NCI-H2081 treated with DMSO at 0.1 percent for 48 hours (cell line): ENCODE data around the gene NELFA.
"Not testable (repeated sequence)": the region's sequence is repeated elsewhere in the genome, so short reads cannot be mapped to it uniquely, and the experiment has no call there.

Experiments used
- DNase-seq: peaks from one replicate; lab custom pipeline; 2025; lab: John Stamatoyannopoulos, UW

NELFA gene

DNA sequence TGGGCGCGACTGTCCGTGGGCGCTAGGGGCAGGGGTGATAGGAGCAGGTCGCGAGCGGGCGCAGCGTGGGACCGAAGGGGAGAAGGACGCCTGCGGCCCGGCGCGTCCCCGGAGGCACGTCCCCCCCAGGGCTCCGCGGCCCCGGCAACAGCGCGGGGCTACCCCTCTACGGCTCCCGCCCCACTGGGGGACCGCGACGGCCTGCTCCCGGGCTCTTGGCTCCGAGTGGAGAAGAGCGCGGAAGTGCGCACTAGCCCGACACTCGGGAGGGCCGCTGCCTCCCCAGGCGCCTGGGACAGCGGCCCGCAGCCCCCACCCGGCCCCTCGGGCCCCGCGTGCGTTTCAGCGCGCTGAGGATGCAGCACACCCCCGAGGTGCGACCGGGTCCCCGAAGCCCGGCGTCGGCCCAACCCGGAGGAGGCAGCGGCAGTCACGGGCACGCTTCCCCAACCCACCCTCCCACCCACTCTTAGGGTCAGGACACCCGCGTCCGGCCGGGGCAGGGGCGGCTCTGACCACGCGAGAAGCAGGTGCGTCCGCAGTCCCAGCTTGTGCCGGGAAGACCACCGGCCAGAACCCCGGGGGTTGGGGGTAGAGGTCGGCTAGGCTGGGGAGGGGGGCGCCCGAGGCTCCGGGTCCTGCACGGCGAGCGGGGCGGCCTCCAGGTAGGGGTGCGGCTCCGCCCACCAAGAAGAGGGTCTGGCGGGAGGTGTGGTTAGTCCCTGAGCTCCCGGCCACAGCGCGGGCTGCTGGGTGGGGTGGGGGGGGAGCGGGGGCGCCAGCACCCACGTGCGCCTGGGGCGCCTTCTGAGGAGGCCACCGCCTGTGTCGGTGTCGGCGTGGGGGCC, 31.8 kb upstream of the NELFA start:
- DNase-seq, result no peak

DNA sequence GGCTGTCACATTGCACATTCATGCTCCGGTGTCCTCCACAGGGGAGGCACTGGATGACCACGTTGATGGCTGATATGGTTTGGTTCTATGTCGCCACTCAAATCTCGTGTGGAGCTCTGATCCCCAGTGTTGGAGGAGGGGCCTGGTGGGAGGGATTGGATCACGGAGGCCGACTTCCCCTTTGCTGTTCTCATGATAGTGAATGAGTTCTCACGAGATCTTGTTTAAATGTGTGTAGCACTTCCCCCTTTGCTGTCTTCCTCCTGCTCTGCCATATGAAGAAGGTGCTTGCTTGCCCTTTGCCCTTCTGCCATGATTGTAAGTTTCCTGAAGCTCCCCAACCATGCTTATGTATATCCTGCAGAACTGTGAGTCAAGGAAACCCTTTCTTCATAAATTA, 28.1 kb upstream of the NELFA start:
- no peak for DNase-seq

DNA sequence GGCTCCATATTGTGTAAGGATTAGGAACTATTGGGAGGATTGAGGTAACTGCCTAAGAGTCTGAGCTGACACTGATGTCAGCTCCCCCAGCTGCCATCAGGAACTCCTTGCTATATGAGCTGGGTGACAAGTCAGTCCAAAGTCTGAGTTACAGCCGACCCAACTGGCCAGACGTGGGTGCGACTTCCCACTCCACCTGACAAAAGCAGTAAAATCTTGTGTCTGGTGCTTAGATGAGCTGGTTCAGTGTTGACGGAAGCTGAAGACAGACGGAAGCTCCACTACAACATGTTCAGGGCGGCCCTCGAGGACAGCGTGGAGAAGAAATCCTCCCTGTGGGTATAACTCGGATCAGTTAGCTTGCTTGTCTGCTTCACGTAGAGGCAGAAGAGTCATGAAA, 27.6 kb upstream of the NELFA start:
- DNase-seq, result no peak

DNA sequence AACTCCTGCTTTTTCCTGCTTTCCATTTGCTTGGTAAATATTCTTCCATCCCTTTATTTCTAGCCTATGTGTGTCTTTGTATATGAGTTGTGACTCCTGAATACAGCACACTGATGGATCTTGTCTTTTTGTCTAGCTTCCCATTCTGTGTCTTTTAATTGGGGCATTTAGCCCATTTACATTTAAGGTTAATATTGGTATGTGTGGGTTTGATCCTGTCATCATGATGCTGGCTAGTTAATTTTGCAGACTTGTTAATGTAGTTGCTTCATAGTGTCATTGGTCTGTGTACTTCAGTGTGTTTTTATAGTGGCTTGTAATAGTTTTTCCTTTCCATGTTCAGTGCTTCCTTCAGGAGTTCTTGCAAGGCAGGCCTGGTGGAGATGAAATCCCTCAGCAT, 22.4 kb upstream of the NELFA start:
- not testable (repeated sequence) for DNase-seq

DNA sequence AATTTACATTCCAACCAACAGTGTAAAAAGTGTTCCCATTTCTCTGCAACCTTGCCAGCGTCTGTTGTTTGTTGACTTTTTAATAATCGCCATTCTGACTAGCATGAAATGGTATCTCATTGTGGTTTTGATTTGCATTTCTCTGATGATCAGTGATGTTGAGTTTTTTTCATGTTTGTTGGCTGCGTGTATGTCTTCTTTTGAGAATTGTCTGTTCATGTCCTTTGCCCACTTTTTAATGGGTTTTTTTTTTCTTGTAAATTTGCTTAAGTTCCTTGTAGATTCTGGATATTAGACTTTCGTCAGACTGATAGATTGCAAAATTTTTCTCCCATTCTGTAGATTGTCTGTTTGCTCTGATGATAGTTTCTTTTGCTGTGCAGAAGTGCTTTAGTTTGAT, 18.3 kb upstream of the NELFA start:
- DNase-seq, result not testable (repeated sequence)

DNA sequence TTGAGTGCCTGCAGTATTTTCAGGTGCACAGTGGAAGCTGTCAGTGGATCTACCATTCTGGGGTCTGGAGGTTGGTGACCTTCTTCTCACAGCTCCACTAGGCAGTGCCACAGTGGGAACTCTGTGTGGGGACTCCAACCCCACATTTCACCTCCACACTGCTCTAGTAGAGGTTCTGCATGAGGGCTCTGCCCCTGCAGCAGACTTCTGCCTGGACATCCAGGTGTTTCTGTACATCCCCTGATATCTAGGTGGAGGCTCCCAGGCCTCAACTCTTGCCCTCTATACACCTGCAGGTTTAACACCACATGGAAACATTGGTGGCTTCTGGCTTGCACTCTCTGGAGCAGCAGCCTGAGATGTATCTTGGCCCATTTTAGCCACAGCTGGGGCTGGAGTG, 17.0 kb upstream of the NELFA start:
- no peak for DNase-seq

DNA sequence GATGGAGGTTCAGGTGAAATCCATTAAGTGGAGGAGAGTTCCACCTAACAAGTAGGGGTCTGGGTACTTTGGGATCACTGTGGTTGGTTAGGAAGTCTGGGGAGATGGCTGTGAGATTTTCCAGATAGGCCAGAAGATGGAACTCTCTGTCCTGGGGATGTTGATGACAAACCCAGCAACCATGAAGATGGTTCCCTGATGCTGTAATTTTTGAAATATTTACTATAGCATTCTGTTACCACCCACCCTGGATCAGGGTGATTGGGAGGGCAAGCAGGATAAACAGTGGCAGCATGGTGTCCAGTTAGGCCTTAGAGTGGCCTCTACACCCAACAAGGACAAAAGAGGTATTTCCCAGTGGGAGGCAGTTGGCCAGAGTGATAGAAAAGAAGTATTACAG, 15.9 kb upstream of the NELFA start:
- no peak for DNase-seq

DNA sequence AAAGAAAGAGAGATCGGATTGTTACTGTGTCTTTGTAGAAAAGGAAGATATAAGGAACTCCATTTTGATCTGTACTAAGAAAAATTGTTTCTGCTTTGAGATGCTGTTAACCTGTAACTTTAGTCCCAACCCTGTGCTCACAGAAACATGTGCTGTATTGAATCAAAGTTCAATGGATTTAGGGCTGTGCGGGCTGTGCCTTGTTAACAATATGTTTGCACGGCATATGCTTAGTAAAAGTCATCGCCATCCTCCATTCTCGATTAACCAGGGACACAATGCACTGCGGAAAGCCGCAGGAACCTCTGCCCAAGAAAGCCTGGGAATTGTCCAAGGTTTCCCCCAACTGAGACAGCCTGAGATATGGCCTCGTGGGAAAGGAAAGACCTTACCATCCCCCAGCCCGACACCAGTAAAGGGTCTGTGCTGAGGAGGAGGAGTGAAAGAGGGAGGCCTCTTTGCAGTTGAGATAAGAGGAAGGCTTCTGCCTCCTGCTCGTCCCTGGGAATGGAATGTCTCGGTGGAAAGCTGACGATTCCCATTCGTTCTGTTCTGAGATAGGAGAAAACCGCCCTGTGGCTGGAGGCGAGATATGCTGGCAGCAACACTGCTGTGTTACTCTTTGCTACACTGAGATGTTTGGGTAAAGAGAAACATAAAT, 12.7 kb upstream of the NELFA start:
- DNase-seq, result not testable (repeated sequence)

DNA sequence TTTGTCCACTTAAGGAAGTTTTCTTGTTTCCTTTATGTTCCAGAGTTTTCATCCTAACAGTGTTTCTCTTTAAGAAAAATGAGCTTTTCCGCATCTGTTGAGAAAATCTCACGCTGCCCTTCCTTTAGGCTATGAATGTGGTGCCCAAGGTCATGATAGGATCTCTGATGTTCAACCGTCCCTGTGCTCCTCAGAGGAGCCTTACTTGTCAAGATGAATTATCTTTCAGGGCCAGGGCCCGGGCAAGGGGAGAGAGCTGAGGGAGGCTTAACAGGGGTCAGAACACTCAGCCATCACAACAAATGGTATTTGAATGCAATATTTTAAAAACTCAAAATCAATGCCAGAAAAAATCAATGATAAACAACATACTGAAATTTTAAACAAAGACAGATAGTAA, 6.2 kb upstream of the NELFA start:
- no peak for DNase-seq

DNA sequence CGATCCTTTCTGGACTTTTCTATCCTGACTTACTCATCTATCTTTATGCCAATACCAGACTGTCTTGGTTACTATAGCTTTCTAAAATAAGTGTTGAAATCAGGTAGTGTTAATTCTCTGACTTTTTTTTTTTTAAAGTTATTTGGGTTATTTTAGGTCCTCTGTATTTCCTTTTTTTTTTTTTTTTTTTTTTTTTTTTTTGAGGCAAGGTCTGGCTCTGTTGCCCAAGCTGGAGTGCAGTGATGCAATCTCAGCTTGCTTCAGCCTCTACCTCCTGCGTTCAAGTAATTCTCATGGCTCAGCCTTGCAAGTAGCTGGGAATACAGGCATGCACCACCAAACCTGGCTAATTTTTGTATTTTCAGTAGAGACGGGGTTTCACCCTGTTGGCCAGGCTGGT, 2.8 kb upstream of the NELFA start:
- no peak for DNase-seq

DNA sequence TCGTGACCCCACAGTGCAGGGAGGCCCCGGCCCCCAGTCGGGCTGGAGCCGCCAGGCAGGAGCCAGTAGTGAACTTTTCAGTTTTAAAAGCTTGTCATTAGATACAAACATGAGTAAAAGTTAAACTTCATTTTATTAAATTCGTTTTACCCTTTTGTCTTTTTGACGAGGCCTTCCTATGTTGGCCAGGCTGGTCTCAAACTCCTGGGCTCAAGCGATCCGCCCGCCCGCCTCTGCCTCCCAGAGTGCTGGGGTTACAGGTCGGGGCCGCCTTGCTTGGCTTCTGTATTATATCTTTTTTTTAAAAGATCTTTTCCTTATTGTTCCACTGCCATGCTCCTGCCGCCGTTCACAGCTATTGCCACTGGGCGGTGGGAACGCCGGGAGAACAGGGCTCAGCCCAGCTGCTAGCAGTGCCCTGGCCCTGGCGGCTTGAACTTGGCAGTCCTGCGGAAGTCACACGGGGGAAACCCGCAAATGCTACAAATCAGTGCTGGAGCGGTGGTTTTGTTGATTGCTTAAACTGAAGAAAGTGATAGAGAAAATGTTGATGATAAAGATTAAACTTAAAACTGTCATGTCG, 968 bp upstream of the NELFA start:
- no peak for DNase-seq

DNA sequence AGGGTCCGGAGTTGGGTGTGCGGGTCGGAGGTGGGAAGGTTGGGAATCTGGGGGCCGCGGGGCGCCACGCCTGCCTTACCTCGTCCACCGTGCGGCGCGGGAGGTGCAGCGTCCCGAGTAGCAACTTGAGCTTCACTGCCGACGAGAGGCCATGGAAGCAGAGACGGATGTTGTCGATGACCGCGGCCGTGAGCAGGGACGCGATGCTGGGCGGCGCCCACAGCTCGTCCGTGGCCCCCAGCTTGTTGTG, 178 bp downstream of the NELFA start:
- DNase-seq, result no peak

DNA sequence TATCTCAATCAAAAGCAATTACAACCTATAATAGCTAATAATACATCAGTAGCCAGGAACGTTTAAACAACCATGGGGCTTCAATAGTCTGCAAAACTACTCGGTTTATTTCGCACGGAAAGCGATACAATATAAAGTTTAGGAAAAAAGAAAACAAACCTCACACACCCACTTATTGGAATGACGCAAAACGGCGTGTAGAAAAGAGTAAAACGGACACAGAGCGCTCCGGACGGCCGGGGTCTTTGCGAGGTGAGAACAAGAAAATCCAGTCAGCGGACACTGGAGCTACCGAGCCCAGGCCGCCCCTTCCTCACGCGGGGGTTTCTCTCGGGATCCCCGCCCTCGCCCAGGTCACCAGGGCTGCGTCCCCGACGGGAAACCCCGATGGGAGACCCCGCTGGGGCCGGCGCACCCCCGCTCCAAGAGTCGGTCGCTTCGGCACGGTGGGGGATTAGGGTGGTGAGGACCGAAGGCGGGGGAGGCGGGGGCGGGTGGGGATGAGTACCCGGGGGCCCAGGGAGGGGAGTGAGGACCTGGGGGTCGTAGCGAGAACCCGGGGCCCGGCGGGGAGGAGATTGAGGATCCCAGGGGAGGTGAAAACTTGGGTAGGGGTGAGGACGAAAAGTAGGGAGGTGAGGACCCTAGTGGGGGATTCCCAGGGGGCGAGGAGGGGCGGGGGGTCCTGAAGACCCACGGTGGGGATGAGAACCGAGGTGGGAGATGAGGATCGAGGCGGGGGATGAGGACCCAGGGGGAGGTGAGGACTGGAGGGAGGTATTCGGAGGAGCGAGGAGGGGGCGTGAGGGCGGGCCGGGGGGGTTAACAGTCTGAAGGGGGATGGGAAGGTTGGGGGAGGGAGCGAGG, 737 bp downstream of the NELFA start:
- DNase-seq, result no peak

DNA sequence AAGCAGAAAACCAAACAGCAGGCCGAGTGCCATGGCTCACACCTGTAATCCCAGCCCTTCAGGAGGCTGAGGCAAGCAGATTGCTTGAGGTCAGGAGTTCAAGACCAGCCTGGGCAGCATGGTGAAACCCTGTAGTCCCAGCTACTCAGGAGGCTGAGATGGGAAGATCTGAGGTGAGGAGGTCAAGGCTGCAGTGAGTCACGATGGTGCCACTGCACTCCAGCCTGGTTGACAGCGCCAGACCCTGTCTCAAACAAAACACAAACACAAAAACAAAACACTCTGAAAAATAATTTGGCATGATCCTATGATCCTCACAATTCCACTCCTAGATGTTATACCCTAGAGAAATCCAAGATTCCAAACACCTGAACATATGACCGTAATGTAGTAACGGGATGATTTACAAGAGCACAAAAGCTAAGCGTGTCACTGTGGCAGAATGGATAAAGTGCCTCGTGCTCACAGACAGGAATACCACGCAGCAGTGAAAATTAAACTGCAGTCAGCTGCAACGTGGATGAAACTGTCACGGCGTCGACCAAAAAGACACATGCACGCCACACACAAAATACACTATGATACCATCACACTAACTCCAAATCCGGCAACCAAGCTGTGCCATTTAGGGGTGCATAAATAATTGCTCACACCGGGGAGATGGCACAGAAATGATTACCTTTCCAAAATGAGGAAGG, 1.7 kb downstream of the NELFA start:
- no peak for DNase-seq

DNA sequence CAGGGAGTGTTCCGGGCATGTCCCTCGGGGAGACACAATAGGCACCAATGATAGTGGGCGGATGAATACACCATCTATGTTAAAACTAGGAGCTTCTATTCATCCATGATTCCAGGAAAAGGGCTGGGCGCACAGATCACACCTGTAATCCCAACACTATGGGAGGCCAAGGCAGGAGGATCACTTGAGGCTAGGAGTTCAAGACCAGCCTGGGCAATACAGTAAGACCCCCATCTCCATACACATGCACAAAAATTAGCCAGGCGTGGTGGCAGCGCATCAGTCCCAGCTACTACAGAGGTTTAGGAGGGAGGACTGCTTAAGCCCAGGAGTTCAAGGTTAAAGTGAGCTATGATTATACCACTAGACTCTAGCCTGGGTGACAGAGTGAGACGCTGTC, 2.4 kb downstream of the NELFA start:
- DNase-seq, result no peak

DNA sequence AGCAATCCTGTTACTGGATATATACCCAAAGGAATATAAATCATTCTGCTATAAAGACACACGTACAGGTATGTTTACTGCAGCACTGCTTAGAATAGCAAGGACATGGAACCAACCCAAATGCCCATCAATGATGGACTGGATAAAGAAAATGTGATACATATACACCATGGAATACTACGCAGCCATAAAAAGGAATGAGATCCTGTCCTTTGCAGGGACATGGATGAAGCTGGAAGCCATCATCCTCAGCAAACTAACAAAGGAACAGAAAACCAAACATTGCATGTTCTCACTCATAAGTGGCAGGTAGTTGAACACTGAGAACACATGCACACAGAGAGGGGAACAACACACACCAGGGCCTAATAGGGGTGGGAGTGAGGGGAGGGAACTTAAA, 5.4 kb downstream of the NELFA start:
- not testable (repeated sequence) for DNase-seq

DNA sequence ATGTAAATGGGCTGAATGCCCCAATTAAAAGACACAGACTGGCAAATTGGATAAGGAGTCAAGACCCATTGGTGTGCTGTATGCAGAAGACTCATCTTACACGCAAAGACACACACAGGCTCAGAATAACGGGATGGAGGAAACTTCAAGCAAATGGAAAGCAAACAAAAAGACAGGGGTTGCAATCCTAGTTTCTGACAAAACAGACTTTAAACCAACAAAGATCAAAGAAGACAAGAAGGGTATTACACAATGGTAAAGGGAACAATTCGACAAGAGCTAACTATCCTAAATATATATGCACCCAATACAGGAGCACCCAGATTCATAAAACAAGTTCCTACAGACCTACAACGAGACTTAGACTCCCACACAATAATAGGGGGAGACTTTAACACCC, 9.5 kb downstream of the NELFA start:
- DNase-seq, result not testable (repeated sequence)

DNA sequence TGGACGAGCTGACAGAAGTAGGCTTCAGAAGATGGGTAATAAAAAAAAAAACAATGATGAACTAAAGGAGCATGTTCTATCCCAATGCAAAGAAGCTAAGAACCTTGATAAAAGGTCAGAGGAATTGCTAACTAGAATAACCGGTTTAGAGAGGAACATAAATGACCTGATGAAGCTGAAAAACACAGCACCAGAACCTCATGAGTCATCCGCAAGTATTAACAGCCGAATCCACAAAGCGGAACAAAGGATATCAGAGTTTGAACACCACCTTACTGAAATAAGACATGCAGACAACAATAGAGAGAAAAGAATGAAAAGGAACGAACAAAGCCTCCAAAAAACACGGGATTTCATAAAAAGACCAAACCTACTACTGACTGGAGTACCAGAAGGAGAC, 10.5 kb downstream of the NELFA start:
- no peak for DNase-seq

DNA sequence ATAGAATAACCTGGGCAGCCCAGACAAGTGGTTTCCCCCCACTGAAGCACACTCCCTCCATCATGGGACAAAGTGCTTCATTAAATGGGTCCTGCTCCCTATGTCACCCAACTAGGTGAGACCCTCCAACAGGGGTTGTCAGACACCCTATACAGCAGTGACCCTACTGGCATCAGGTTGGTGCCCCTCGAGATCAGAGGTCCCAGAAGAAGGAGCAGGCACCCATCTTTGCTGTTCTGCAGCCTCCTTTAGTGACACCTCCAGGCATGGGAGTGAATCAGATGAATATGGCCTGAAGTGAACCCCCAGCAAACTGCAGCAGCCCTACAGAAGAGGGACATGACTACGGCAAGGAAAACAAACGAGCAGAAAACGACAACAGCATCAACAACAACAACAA, 11.1 kb downstream of the NELFA start:
- DNase-seq, result no peak

DNA sequence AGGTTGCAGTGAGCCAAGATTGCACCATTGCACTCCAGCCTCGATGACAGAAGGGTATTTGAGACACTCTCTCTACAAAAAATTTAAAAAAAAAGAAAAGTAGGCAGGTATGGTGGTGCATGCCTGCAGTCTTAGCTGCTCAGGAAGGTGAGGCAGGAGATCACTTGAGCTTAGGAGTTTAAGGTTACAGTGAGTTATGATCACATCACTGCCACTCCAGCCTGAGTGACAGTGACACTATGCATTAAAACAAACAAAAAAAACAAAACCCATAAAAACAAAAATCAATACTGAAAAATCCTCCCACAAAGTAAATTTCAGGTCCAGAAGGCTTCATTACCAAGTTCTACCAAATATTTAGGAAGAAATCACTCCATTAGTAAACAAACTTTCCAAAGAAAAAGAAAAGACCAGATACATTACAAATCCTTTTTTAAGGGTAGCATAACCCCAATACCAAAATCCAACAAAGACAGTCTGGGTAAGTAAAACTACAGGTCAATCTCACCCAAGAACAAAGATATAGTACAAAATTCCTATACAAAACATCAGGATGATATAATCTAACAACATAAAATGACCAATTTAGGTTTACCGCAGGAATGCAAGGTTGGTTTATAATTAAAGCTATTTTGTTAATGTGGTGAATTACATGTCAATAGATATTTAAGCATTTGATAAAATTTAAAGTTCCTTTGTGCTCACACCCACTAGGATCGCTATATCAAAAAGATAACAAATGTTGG, 11.7 kb downstream of the NELFA start:
- DNase-seq, result no peak

DNA sequence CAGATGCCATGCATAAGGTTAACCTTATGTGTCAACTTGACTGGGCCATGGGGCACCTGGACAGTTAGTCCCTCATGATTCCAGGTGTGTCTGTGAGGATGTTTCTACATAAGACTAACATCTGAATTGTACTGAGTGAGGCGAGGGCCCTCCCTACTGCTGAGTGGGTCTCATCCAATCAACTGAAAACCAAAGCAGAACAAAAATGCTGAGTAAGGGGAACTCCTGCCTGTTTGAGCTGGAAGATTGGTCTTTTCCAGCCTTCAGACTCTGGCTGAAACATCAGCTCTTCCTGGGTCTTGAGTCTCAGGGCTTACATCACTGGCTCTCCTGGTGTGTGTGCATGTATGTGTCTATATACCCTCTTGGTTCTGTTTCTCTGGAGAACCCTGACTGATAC, 13.8 kb downstream of the NELFA start:
- no peak for DNase-seq
